Stomach (tissue), 9 donors: ENCODE measurements around the gene BCL6. TPM values are rescaled to one million over a fixed set of nuclear protein-coding genes. Genes with fewer than 3 reads are reported as not detected.

Experiments used
- DNase-seq, 2 donors: peaks; one replicate each; pipeline versions ENCODE4 v3.0.0 to v3.0.0-alpha.2; 2013 to 2019
- H3K27ac ChIP-seq, 5 donors: fragments of 200-600 bp in 4 of 5; sonication (generic) in 4 of 5; one replicate each; pipeline ENCODE4 v1.5.1; 2013 to 2019; ENCODE audit warnings: mild to moderate bottlenecking in 1 of 5, moderate library complexity in 1 of 5
- H3K27me3 ChIP-seq, 3 donors: fragments of 200-600 bp; sonication (generic); one replicate each; pipeline ENCODE4 v1.5.1; 2017 to 2019; ENCODE audit warnings: mixed run types in 1 of 3
- H3K36me3 ChIP-seq, 4 donors: fragments of 200-600 bp; sonication (generic); 1 replicate in 3 of 4; 2 replicates in 1 of 4; pipeline ENCODE4 v1.5.1; 2016 to 2019
- H3K4me1 ChIP-seq, 4 donors: fragments of 200-600 bp; sonication (generic); one replicate each; pipeline ENCODE4 v1.5.1; 2016 to 2019
- H3K4me3 ChIP-seq, 4 donors: fragments of 200-600 bp; sonication (generic) in 3 of 4; one replicate each; pipeline ENCODE4 v1.5.1; 2016 to 2019; ENCODE audit warnings: mild to moderate bottlenecking in 1 of 4
- H3K9me3 ChIP-seq, 4 donors: fragments of 200-600 bp; sonication (generic); one replicate each; pipeline ENCODE4 v1.5.1; 2016 to 2019
- CTCF ChIP-seq, 7 experiments: fragments of 450-650 bp in 4 of 7; fragments of 200-600 bp in 3 of 7; sonication (generic) in 3 of 7; IDR thresholded peaks; one replicate each; pipeline ENCODE4 v1.5.1; 2016 to 2019; ENCODE audit warnings: antibody characterized with exemption in 7 of 7, control low read depth in 2 of 7, mild to moderate bottlenecking in 1 of 7
- EP300 ChIP-seq: sonication (generic); formaldehyde crosslinking; IDR thresholded peaks from one replicate; pipeline ENCODE4 v1.6.1; 2017; ENCODE audit warnings: antibody characterized with exemption
- POLR2A ChIP-seq, 4 donors: fragments of 450-650 bp; IDR thresholded peaks; one replicate each; pipeline ENCODE4 v1.6.1; 2016; ENCODE audit warnings: antibody characterized with exemption in 4 of 4, control low read depth in 2 of 4, mild to moderate bottlenecking in 1 of 4, moderate library complexity in 1 of 4
- POLR2AphosphoS5 ChIP-seq, 3 donors: sonication (generic); formaldehyde crosslinking; IDR thresholded peaks; one replicate each; pipeline ENCODE4 v1.6.1; 2016; ENCODE audit warnings: antibody characterized with exemption in 3 of 3
- WGBS, 5 donors: extraction: QIAGEN DNeasy Blood & Tissue Kit in 3 of 5; methylation state at CpG; one replicate each; pipeline versions ENCODE4 v1.1.5 to v1.1.7; 2013 to 2018; 5-methylcytosine and 5-hydroxymethylcytosine counted together
- intact Hi-C: fragments of 100-400 bp; cut with DNase I; formaldehyde crosslinking; loops from one replicate; pipeline ENCODE4 v1.15.1; 2023; ENCODE audit warnings: low total_unique reads
- polyA plus RNA-seq, 3 donors: library from polyadenylated mRNA; stranded (reverse); fragments of 200-250 nt; gene quantifications; one replicate each; pipeline ENCODE4 v1.2.3, GENCODE V29; 2013
- total RNA-seq, 5 donors: library from RNA; depleted of rRNA; stranded (reverse); fragments of >200 nt; gene quantifications; one replicate each; pipeline versions ENCODE4 v1.1.0 to v1.2.3, GENCODE V29; 2014 to 2016
- donor health status: healthy with polysubstance abuse.
- donor health status: Bipolar disorder and iron deficiency.
- donor health status: healthy.

The BCL6 gene
- total and polyA plus RNA-seq, 8 donors, result 11.1 to 112 (median 37.7) TPM

- 9 to 18% (median 12%) methylated on average over 6 of the region's 6 CpGs for WGBS, 5 donors
- intact Hi-C loops, result no loop called here
- DNase-seq, result peak in 1 of 2 donors; percentile 42
- no peaks in the 10 kb centered on the region for H3K36me3 ChIP-seq
- H3K9me3 ChIP-seq, result no peaks in the 10 kb centered on the region
- H3K4me1 ChIP-seq, result peaks cover 29 to 73% (median 44%) of the 10 kb centered on the region in 4 donors
- H3K4me3 ChIP-seq, result peak overlapping the region; percentile 57 to 83 (median 70)
- H3K27me3 ChIP-seq, result no peaks in the 10 kb centered on the region
- H3K27ac ChIP-seq, result peak overlapping the region in 4 of 5 donors; percentile 93 to 100 (median 98)
- TF ChIP-seq CTCF (IDR thresholded peaks at IDR 0.05) (peak in 1 of 7 experiments; percentile 3), POLR2A (IDR thresholded peaks at IDR 0.05) (no peak), POLR2AphosphoS5 (IDR thresholded peaks at IDR 0.05) (no peak)
These were observed 782 bp upstream of the BCL6 start for GRCh38 chr3:187746059-187746441.

GRCh38 chr3:187744169-187745151 lies 808 bp downstream of the BCL6 start:
- no peaks in the 10 kb centered on the region for H3K27me3 ChIP-seq
- no peaks in the 10 kb centered on the region for H3K36me3 ChIP-seq
- H3K27ac ChIP-seq, result peak overlapping the region; percentile 93 to 100 (median 99)
- H3K4me3 ChIP-seq, result peak overlapping the region; percentile 57 to 83 (median 70)
- 0 to 1% (median 0%) methylated on average over 54 to 55 of the region's 55 CpGs for WGBS, 5 donors
- H3K9me3 ChIP-seq, result no peaks in the 10 kb centered on the region
- intact Hi-C loops, result no loop called here
- TF ChIP-seq POLR2A (IDR thresholded peaks at IDR 0.05) (peak in 2 of 4 donors; percentile 9 to 37), CTCF (IDR thresholded peaks at IDR 0.05) (no peak), POLR2AphosphoS5 (IDR thresholded peaks at IDR 0.05) (peak; percentile 17 to 69 (median 43))
- peaks cover 26 to 67% (median 50%) of the 10 kb centered on the region in 4 donors for H3K4me1 ChIP-seq
- peak; percentile 58 to 91 for DNase-seq

- intact Hi-C loops, result no loop called here
- Histone ChIP-seq H3K36me3 (no peaks in the 10 kb centered on the region), H3K4me1 (peaks cover 26 to 57% (median 48%) of the 10 kb centered on the region in 4 donors), H3K4me3 (peak overlapping the region; percentile 57 to 83 (median 70)), H3K27ac (peak overlapping the region; percentile 93 to 100 (median 99)), H3K27me3 (no peaks in the 10 kb centered on the region), H3K9me3 (no peaks in the 10 kb centered on the region)
- peak; percentile 63 to 84 for DNase-seq
- TF ChIP-seq POLR2A (IDR thresholded peaks at IDR 0.05) (peak in 1 of 4 donors; percentile 20), POLR2AphosphoS5 (IDR thresholded peaks at IDR 0.05) (peak in 2 of 3 donors; percentile 53 to 73), EP300 (no peak)
- 3 to 5% (median 4%) methylated on average over 45 of the region's 45 CpGs for WGBS, 5 donors
These were observed 1.8 kb downstream of the BCL6 start for GRCh38 chr3:187743195-187744141.

- peak overlapping the region; percentile 57 to 83 (median 70) for H3K4me3 ChIP-seq
- peaks cover 17 to 48% (median 39%) of the 10 kb centered on the region in 4 donors for H3K4me1 ChIP-seq
- H3K27ac ChIP-seq, result peak overlapping the region; percentile 52 to 100 (median 98)
- no peak for TF ChIP-seq EP300
- peak in 2 of 3 donors; percentile 5 to 42 for TF ChIP-seq POLR2AphosphoS5 (IDR thresholded peaks at IDR 0.05)
- peak; percentile 55 to 62 for DNase-seq
- intact Hi-C loops, result no loop called here
- no peaks in the 10 kb centered on the region for H3K27me3 ChIP-seq
- 45 to 58% (median 47%) methylated on average over 13 of the region's 13 CpGs for WGBS, 5 donors
- H3K9me3 ChIP-seq, result no peaks in the 10 kb centered on the region
- no peaks in the 10 kb centered on the region for H3K36me3 ChIP-seq
These were observed 2.7 kb downstream of the BCL6 start for GRCh38 chr3:187742351-187743171.
